RWPE2 (cell line): Measurements from ENCODE around the gene ELFN1.

ENCODE experiments used
- ATAC-seq: fragments of 200-7000 bp; cut with Tn5 transposase; 3 replicates; pipeline ENCODE4 v1.9.1; 2021; ENCODE audit warnings: low read depth
- DNase-seq: peaks from one replicate; pipeline ENCODE4 v3.0.0-alpha.2; 2020; ENCODE audit warnings: low spot score
- H3K27ac ChIP-seq: fragments of 450-650 bp; 2 replicates; pipeline ENCODE4 v1.5.1; 2017; ENCODE audit warnings: mild to moderate bottlenecking; ENCODE audit not compliant: poor library complexity, severe bottlenecking
- H3K27me3 ChIP-seq: fragments of 250-450 bp; sonication (Bioruptor Pico); 2 replicates; pipeline ENCODE4 v1.5.1; 2021; ENCODE audit warnings: mild to moderate bottlenecking, moderate library complexity; ENCODE audit not compliant: insufficient read depth, poor library complexity, severe bottlenecking
- H3K36me3 ChIP-seq: fragments of 250-450 bp; sonication (Bioruptor Pico); 2 replicates; pipeline ENCODE4 v1.5.1; 2020; ENCODE audit warnings: low read depth, mild to moderate bottlenecking, moderate library complexity
- H3K4me1 ChIP-seq: fragments of 250-450 bp; sonication (Bioruptor Pico); 2 replicates; pipeline ENCODE4 v1.5.1; 2021; ENCODE audit warnings: mild to moderate bottlenecking, moderate library complexity; ENCODE audit not compliant: insufficient read depth, poor library complexity, severe bottlenecking
- H3K4me3 ChIP-seq: fragments of 250-450 bp; sonication (Bioruptor Pico); 2 replicates; pipeline ENCODE4 v1.5.1; 2021; ENCODE audit warnings: mild to moderate bottlenecking, moderate library complexity; ENCODE audit not compliant: severe bottlenecking
- H3K9me3 ChIP-seq: fragments of 250-450 bp; sonication (Bioruptor Pico); 2 replicates; pipeline ENCODE4 v1.5.1; 2021; ENCODE audit warnings: mild to moderate bottlenecking, moderate library complexity; ENCODE audit not compliant: severe bottlenecking
- CTCF ChIP-seq: fragments of 450-650 bp; IDR thresholded peaks from one replicate; pipeline ENCODE4 v1.5.1; 2017; ENCODE audit warnings: mild to moderate bottlenecking, moderate library complexity; ENCODE audit not compliant: poor library complexity, severe bottlenecking

Gene ELFN1

GRCh38 chr7:1706381-1706720, 36.3 kb downstream of the ELFN1 start:
- H3K4me3 ChIP-seq, result no peak overlapping the region
- H3K9me3 ChIP-seq, result no peaks in the 10 kb centered on the region
- no peaks in the 10 kb centered on the region for H3K27me3 ChIP-seq
- no peak overlapping the region for H3K27ac ChIP-seq
- no peak for TF ChIP-seq CTCF
- DNase-seq (no peak), ATAC-seq (no peak)
- no peaks in the 10 kb centered on the region for H3K36me3 ChIP-seq
- no peaks in the 10 kb centered on the region for H3K4me1 ChIP-seq

GRCh38 chr7:1706721-1707613, 36.9 kb downstream of the ELFN1 start:
- Histone ChIP-seq H3K4me1 (no peaks in the 10 kb centered on the region), H3K4me3 (no peak overlapping the region), H3K9me3 (no peaks in the 10 kb centered on the region), H3K36me3 (no peaks in the 10 kb centered on the region), H3K27me3 (no peaks in the 10 kb centered on the region), H3K27ac (no peak overlapping the region)
- no peak for ATAC-seq
- TF ChIP-seq CTCF, result no peak
- DNase-seq, result peak; percentile 40

DNA sequence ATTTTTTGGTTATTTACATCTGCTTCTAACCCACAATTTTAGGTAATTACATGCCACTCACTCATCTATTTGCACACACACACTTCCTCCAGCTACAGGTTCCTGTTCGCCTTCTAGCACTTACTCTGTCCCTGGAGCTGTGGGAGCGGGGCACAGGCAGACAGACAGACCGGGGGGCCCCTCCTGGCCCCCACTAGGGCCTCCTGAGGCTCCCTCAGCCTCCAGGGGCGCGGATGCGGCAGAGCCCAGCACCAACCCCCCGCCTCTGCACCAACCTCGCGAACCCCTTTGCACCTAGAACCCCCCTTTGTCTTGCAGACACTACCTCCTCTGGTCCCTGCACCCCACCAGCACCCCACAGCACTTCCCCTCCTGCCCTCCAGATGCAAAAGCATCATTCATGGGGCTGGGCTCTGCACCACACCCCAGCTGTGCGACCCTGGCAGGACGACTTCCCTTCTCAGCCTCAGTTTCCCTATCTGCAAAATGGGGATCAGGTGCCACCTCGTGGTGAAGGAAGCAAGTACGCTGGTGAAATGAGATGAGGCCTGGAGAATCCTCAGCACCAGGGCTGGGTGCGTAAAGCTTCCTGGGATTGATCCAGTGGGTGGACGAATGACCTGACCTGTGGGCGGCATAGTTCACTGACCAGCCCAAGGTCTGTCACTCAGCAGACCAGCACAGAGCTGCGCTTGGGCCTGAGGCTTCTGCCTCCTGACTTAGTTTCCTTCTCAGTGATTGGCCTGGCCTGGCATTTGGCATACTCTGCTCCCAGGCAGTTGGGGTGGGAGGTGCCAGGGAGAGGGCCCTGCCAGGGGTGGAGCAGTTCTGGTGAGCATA, 37.9 kb downstream of the ELFN1 start:
- Histone ChIP-seq H3K4me3 (no peak overlapping the region), H3K27ac (no peak overlapping the region), H3K27me3 (no peaks in the 10 kb centered on the region), H3K36me3 (no peaks in the 10 kb centered on the region), H3K9me3 (no peaks in the 10 kb centered on the region), H3K4me1 (no peaks in the 10 kb centered on the region)
- no peak for TF ChIP-seq CTCF
- DNase-seq (peak; percentile 36), ATAC-seq (no peak)

GRCh38 chr7:1708596-1709251, 38.6 kb downstream of the ELFN1 start:
- H3K36me3 ChIP-seq, result no peaks in the 10 kb centered on the region
- no peaks in the 10 kb centered on the region for H3K27me3 ChIP-seq
- no peaks in the 10 kb centered on the region for H3K9me3 ChIP-seq
- no peak for ATAC-seq
- no peak overlapping the region for H3K4me3 ChIP-seq
- DNase-seq, result peak; percentile 29
- H3K27ac ChIP-seq, result no peak overlapping the region
- TF ChIP-seq CTCF, result no peak
- H3K4me1 ChIP-seq, result no peaks in the 10 kb centered on the region
